T-helper 1 cell (primary cell): ENCODE data around the gene ASPDH.
A peak's percentile ranks its signal among the peaks of the same experiment; 100 is the strongest.
"Not testable (repeated sequence)": the region's sequence is repeated elsewhere in the genome, so short reads cannot be mapped to it uniquely, and the experiment has no call there.

Experiments used
- DNase-seq, 5 donors: peaks; one replicate each; pipeline ENCODE4 v3.0.0-alpha.2; 2012 to 2020

ASPDH gene

DNA sequence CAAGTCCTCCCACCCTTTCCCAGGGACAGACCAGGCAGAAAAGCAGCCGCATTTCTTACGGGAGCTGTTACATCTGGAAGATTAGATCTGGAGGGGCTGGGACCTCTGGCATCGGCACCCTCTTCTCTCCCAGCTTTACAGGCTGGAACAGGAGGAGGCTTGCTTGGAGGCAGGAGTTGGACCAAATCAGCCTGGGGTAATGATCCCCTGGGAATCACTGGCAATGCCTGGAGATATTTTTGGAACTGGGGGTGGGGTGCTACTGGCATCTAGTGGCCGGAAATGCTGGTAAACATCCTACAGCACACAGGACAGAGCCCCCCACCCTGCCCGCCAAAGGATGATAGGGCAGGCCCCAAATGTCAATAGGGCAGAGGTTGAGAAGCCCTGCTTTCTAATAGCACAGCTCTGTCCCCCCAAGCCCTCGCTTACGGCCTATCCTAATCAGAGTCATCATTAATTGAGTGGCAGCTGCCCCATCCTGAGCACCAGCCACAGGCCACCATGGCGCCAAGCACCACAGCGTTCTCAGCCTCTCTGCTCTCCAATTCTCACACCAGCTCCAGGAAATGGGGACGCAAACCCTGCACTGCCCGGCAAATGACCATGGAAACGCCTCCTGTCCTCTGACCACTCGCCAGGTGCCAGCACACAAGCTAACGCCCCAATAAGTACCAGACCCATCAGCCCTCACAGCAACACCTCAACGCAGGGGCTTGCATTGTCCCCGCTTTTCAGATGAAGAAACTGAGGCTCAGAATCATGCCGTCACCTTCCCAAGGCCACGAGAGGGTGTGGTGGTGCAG is 33.9 kb upstream of the ASPDH start:
- DNase-seq = no peak

DNA sequence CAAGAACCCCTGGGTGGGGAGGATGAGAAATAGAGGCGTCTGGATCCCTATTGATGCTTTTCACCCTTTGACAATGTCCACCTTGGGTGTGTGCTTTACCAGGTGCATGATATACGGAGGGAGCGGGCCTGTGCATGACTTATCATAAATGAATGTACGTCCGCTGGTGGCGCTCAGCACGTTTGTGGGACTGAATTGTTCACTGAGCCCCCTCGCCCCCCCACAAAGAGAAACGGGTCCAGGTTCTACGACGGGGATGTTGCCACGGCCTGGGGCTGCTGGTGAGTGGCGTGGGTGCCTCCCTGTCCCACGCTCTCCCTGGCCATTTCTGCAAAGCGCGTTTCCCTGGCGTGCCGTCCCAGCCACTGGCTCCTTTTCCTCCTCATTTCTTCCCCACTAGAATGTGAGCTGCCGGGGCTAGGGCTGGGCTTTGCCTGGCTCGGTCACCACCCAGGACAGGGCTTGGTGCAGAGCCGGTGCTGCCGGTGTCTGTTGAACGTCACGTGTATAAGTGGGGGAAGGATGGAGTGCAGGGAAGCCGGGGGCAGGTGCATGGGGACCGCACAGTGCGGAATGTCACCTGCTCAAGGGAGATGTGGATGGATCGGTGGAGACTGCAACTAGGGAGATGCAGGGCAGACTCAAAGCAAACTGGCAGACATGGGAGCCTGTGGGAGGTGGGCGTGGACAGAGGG is 33.0 kb upstream of the ASPDH start:
- DNase-seq = no peak

DNA sequence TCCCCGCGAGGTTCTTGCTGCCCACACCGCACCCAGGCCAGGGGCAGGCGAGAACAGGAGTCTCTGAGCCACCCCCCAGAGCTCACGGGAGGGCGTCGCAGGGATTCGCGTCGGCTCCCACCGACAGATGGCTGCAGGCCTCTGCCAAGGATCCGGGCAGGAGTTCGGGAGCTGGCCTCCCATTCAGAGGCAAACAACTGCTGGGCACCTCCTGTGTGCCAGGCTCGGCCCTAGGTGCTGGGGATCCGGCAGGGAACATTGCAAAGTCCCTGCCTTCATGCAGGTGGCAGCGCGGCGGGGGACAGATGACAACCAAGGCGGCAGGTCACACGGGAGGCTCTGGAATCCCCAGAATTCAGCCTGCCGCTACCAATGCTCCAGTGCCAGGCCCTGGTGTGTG is 29.2 kb upstream of the ASPDH start:
- no peak for DNase-seq

DNA sequence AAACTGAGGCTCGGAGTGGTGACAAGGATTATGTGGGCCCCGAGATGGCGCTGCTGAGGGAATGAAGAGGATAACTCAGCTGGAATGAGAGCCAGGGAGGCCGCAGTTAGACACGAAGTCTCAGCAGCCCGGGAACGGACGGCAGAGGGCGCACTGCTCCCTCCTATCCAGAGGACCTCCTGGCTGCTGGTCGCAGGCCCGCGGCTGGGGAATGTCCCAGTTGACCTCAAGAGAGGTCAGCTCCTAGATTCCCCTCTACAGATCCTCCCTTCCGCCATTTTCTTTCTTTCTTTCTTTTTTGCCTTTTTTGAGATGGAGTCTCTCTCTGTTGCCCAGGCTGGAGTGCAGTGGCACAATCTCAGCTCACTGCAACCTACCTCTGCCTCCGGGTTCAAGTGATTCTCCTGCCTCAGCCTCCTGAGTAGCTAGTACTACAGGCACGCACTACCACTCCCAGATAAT is 24.1 kb upstream of the ASPDH start:
- DNase-seq = peak in 3 of 5 donors; percentile 37 to 50 (median 48)

DNA sequence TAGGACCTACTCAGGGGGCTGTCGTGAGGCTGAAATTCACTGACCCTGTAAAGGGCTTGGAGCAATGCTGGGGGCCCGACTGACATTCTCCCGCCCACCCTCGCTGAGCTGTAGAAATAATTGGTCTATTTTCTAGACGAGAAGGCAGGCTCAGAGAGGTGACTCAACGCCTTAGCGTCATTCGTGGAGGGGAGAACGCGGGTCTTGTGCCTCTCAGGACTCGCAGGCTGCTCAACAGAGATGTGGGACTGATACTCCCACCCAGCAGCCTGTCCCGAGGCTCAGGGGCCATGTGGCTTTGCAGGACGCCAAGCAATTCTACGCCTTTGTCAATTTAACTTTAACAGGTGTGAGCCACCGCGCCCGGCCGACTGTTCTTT is 23.6 kb upstream of the ASPDH start:
- no peak for DNase-seq

DNA sequence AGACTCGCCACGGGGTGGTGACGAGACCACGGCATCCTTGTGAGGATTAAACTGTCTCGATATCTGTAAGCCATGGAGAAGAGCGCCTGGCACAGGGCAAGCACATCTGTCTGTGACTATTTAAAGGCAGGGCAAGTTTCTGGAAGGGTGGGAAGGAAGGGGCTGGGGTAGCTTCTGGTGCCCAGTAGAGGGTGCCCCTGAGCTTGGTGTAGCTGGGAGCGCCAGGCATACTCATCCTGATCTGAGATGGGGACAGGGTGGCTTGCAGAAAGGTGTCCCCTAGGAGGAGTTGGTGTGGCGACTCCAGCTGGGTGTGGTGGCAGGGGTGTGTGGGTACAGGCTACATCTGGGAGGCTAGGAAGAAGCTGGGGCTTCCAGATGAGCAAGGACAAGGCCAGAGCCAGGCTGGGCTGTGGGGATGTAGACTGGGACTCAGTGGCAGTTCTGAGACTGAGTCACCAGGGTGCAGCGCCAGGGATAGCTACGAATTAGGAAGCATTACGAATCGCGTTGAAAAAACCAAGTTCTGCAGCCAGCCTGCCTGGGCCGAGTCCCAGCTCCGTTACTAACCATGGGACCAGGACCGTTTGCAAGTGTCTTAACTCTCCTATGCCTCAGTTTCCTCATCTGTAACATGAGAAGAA is 23.1 kb upstream of the ASPDH start:
- DNase-seq = no peak

DNA sequence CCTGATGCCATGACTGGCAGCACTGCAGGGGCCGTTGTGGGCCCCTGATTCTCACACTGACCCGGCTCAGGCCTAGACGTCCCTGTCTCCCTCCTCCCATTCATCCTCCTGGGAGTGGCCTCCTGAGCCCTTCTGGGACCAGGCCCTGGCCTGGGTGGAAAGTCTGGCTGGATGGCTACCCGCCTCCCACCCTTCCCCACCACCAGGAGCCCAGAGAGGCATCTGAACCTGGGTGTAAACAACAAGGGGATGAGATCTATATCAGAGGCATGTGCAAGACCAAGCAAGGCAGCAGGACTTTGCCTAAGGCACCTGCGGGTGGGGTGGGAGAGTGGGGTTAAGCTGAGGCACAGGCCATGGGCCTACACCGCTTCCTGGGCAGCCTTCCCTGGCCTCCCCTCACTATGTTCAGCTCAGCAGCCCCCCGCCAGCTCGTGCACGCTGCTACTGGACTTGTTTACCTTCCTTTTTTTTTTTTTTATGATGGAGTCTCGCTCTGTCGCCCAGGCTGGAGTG is 22.0 kb upstream of the ASPDH start:
- no peak for DNase-seq

DNA sequence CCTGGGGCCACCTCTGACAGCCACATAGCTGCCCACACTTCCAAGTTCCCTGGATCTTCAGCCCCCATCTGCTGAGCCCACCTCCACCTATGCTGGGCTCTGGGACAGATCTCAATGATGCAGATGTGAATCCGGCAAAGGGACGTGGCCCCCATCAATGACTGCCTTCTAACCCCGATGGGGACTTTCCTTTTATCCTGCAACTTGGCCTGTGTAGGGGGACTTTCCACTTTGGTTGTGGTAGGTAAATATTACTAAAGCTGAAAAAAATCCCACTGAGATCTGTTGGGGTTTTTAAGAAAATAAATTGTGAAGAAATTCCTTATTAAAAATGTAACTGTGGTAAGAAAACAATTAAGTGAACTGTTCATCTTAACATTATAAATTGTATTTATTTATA is 20.8 kb upstream of the ASPDH start:
- DNase-seq = no peak

DNA sequence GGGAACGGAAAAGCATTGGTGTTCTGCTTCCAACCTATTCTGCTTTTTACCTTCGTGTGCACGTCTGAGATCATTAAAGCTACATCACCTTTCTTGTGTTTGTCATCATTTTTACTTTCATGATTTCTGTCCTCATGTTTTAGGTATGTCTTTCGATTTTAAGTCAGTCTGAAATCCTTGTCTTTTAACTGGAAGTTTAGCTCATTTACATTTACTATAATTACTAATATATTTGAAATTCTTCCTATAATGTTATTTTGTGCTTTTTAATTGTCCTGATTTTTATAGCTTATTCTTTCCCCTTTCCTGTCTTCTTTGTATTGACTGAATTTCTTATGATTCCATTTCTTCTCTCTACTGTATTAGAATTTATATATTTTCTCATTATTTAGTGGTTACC is 19.2 kb upstream of the ASPDH start:
- no peak for DNase-seq

DNA sequence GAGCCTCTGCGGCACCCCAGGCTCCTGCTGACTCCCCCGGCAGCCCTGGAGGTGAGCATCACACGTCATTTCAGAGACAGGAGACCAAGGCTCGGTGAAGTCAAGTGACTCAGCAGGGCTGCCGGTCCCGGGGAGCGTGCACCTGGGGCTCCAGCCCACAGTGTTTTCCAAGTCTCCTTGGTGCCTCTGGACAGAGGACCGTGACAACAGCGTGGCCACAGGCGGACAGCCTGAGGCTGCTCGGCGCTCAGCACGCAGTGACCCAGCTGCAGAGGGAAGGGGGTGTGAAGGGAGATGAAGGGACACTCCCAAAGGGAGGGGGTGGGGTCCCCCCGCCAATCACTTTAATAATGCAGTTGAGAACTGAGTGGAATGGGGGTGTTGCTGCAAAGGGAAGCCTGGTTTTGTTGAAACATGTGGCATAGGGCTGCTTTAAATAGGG is 17.5 kb upstream of the ASPDH start:
- DNase-seq = no peak

DNA sequence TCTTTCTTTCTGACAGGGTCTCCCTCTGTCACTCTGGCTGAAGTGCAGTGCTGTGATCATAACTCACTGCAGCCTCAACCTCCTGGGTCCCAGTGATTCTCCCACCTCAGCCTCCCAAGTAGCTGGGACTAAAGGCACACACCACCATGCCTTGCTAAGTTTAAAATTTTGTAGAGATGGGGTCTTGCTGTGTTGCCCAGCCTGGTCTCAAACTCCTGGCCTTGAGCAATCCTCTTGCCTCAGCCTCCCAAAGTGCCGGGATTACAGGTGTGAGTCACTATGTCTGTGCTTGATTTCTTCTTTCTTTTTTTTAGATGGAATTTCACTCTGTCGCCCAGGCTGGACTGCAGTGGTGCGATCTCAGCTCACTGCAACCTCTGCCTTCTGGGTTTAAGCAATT is 14.3 kb upstream of the ASPDH start:
- DNase-seq = not testable (repeated sequence)

DNA sequence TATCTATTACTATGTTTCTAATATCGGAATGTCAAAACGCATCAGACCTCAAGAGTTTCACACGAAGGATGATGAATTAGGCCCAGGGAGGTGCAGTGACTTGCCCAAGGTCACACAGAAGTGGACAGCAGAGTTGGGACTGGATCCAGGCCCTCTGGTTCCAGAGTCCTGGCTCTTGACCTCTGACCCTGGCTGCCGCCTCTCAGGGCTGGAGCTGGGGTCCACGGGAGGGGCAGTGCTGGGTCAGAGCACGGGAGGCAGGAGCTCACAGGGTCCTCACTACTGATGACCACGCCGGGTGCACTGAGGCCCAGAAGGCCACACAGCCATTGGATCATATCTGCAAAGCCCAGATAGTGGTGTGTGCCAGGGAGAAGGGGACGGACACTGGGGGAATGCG is 9.2 kb upstream of the ASPDH start:
- no peak for DNase-seq

DNA sequence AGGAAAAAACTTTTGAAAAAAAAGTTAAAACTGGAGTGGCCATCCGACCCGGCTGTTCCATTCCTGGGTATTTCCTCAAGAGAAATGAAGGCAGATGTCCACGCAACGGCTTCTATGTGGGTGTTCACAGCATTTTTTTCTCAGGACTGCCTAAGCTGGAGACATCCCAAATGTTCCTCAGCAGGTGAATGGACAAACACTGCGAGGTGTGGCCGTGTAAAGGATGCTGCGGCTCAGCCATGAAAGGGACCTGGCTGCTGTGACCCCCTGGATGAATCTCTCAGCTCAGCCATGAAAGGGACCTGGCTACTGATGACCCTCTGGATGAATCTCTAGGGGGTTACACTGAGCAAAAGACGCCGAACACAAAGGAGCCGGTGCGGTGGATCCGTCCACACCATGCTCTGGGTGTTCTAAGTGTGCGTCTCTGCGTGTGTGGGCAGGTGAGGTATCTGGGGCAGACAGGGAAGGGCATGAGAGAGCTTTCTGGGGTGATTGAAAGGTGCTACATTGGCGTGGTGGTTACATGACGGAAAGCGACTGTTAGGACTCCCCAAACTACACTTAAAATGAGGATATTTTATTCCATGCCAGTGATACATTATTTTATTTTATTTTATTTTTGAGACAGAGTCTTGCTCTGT is 7.2 kb upstream of the ASPDH start:
- no peak for DNase-seq

DNA sequence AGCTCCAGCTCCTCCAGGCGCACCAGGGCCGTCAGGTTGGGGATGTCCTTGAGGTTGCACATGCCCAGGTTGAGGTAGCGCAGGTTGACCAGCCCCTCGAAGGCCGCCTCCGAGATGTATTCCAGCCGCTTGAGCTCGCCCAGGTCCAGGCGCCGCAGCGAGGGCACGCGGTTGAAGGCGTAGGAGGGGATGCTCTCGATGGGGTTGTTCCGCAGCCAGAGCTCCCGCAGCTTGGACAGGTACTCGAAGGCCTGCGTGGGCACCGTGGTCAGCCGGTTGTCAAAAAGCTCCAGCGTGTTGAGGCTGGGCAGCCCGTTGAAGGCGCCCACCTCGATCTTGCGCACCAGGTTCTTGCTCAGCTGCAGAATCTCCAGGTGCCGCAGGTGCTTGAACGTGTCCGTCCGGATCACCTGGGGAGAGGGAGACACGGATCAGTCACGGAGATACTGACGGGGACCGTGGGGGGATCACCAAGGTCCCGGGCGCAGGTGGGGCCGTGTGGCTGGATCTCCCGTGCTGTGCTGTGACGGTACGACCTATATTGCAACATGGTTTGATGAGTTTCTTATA is 5.4 kb upstream of the ASPDH start:
- no peak for DNase-seq

DNA sequence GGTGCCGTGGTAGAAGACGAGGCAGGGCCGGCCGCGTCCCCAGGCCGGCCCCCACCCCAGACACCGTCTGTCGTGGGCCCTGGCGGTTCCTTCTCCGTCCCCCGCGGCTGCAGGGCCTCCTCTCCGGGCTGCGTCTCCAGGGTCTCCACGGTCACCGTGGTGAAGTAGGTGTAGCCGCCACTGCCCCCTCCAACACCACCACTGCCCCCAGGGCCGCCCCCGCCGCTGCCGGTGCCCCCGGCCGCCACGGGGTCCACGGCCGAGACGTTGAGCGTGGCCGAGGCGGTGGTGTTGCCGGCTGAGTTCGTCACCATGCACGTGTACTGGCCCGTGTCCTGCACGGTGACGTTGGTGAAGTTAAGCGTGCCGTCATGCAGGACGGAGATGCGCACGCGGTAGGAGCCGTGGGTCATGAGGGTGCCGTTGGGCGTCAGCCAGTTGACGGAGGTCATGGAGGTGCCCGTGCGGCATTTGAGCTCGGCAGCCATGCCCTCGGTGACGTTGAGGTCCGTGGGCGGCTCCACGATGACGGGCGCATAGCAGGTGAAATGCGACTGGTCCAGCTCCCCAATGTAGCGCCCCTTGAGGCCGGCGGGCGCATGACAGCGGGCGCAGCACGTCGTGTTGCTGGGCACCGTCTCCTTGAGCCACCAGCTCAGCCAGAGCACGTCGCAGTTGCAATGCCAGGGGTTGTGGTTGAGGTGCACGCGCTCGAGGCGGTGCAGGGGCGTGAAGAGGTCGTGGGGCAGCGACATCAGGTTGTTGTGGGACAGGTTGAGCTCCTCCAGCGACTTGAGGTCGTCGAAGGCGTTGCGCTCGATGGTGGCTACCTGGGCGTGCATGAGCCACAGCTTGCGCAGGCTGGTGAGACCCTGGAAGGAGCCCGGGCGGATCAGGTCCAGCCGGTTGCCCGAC is 4.6 kb upstream of the ASPDH start:
- DNase-seq = no peak

DNA sequence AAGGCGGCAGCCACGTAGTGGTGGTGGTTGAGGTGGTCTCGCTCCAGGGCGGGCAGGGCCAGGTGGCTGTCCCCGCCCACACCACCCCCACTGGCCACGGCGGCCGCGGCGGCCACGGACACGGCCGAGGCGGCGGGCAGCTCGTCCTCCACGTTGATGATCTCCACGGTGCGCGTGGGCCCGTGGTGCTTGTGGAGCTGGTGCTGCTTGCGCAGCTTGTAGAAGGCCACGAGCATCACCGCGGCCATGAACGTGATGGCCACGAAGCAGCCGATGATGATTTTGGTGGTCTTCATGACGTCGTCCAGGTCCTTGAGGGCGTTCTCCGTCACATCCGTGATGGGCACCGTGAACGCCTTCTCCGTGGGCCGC is 4.0 kb upstream of the ASPDH start:
- no peak for DNase-seq

DNA sequence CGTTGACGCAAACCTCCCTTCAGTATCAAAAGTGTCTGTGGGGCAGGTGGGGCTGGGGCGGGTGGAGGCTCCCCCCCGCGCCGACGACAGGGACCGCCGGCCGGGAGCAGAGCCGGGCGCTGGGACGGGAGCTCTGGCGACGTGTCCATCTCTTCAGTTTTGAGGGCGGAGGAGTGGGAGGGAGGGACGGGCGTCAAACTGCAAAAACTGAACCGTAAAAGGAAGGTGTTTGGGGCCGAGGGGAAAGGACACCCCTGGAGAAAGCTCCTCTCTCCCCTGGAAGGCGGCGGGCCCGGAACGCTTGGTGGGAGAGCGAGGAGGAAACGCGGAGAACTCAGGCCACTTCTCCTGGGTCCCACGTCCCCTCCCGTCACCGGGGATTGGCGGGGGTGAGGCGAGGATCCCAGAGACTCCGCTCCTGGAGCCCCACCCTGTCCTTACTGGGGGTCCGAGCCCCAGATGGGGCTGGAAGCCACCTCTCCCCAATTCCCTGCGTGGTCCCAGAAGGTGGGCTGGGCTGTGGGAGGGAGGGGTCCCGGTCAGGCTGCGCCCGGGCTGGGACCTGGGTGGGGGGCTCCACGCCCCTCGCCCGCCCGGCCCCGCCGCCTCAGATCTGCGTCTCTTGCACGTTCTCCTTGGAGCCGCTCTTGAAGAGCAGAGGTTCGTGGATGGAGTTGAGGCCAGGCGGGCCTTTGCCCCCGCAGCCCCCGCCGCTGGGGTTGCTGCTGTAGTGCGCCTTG is 3.4 kb upstream of the ASPDH start:
- no peak for DNase-seq

DNA sequence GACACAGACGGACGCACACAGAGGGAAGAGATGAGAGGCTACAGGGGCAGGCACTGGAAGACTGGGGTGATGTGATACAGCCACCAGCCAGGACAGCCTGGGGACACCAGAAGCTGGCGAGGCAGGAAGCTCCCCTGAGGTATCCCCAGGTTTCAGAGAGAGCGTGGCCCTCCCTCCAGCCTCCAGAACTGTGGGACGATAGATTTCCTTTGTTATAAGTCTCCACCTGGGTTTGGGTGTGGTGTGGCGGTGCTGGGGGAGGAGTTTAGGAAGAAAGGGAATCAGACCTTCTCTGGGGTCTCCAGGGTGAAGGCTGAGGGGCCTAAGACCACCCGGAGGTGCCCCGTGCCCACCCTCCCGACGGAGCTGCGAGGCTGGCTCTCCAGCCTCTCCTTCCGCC is 2.7 kb upstream of the ASPDH start:
- no peak for DNase-seq

DNA sequence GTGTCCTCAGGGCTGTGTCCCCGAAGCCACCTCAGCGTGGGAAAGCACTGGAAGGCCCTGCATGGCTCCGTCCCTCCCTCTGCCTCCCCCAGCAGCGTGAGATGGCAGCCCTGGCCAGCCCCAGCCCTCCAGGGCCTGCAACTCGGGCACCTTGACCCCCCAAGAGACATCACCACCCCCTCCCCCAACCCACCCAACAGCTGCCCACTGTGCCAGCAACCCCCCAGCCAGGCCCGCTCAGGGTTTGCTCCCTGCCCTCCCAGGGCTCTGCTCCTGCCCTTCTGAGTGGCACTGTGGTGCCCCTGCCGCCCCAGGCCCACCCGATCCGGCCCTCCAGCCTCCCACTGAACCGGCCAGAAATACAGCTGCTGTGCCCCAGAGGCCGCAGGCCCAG is 1.5 kb upstream of the ASPDH start:
- no peak for DNase-seq

DNA sequence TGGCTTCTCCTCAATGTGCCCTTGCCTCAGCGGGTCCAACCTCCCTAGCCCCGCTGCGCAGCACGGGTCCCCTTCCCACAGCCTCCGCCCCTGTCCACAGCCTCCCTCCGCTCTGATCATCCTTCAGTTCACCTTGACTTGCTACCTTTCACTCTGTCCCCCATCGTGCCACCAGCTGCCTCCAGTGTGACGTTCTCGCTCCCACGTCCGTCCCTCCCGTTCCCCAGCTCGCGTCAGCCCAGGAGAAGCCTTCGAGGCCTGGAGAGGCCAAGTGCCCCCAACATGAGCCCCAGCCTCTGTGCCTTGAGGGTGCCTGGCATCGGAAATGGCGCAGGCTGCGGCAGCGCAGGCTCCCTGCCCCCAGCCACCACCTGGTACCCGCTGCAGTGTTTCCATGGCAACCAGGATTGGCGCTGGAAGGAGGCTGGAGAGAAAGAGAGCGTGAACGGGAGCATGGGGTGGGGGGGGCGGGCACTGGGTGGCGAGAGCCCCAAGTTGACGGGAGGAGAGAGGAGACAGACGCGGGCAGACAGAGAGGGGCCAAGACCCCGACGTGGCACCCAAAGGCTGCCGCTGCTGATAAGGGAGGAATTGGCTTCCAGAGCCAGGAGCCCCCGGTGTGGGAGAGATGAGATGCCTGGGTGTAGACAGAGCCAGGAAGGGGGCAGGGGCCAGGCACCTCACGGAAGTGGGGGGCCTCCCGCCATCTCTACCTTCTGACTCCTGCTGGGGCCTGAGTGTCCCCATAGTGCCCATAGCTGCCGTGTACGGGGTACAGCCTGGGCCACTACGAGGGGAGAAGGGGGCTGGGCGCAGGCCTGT is 844 bp upstream of the ASPDH start:
- no peak for DNase-seq
